KBM-7 (cell line): ENCODE measurements around the gene FAM222B.

Experiments
- DNase-seq: peaks from one replicate; pipeline ENCODE4 v3.0.0-alpha.2; 2015
- in situ Hi-C: fragments of 300-500 bp; cut with MboI; formaldehyde crosslinking; loops from 2 replicates; pipeline ENCODE4 v1.14.3; 2020; ENCODE audit warnings: low sequenced_read_pairs, low pct_unique_long_range_greater_than_20kb, mixed read lengths

The FAM222B gene

GRCh38 chr17:28750178-28751047 is 92.2 kb downstream of the FAM222B start:
- in situ Hi-C loops = no loop called here

GRCh38 chr17:28749516-28750177 is 92.9 kb downstream of the FAM222B start:
- in situ Hi-C loops = loop anchor here (25.0 kb wide), 1 partner anchor 363 kb away; no protein-coding TSS in a partner anchor
- DNase-seq = no peak

More at GRCh38 chr17:28750178-28751047, 92.2 kb downstream of the FAM222B start:
- peak; percentile 94 for DNase-seq

GRCh38 chr17:28748852-28749515 is 93.6 kb downstream of the FAM222B start:
- DNase-seq = no peak
- in situ Hi-C loops = loop anchor here (25.0 kb wide), 1 partner anchor 363 kb away; no protein-coding TSS in a partner anchor

- no peak for DNase-seq
- in situ Hi-C loops = loop anchor here (25.0 kb wide), 1 partner anchor 364 kb away; no protein-coding TSS in a partner anchor
Measured at GRCh38 chr17:28747801-28748750, 94.5 kb downstream of the FAM222B start.

GRCh38 chr17:28747051-28747691 is 95.4 kb downstream of the FAM222B start:
- in situ Hi-C loops = loop anchor here (25.0 kb wide), 1 partner anchor 365 kb away; no protein-coding TSS in a partner anchor
- DNase-seq = no peak

GRCh38 chr17:28746611-28747050 is 96.0 kb downstream of the FAM222B start:
- in situ Hi-C loops = loop anchor here (25.0 kb wide), 1 partner anchor 366 kb away; no protein-coding TSS in a partner anchor
- DNase-seq = no peak

GRCh38 chr17:28745786-28746411 is 96.7 kb downstream of the FAM222B start:
- DNase-seq = no peak
- in situ Hi-C loops = loop anchor here (25.0 kb wide), 1 partner anchor 366 kb away; no protein-coding TSS in a partner anchor

GRCh38 chr17:28744972-28745785 is 97.4 kb downstream of the FAM222B start:
- in situ Hi-C loops = loop anchor here (25.0 kb wide), 1 partner anchor 367 kb away; no protein-coding TSS in a partner anchor
- peak; percentile 58 for DNase-seq

- in situ Hi-C loops = loop anchor here (25.0 kb wide), 1 partner anchor 368 kb away; no protein-coding TSS in a partner anchor
- DNase-seq = peak; percentile 52
Measured at GRCh38 chr17:28744104-28744971, 98.3 kb downstream of the FAM222B start.

GRCh38 chr17:28743243-28744103 is 99.1 kb downstream of the FAM222B start, which contains the start of gene TRAF4:
Gene TRAF4, plus strand, starts transcription at chr17:28744011. Its CDS starts 102 bp downstream, at chr17:28744113.
- DNase-seq = peak; percentile 90

GRCh38 chr17:28741358-28742349 is 100.9 kb downstream of the FAM222B start:
- peak; percentile 96 for DNase-seq
- in situ Hi-C loops = loop anchor here (25.0 kb wide), 1 partner anchor 371 kb away; no protein-coding TSS in a partner anchor

More at GRCh38 chr17:28743243-28744103, 99.1 kb downstream of the FAM222B start, which contains the start of gene TRAF4:
- in situ Hi-C loops = loop anchor here (25.0 kb wide), 1 partner anchor 369 kb away; no protein-coding TSS in a partner anchor

- no peak for DNase-seq
- in situ Hi-C loops = loop anchor here (25.0 kb wide), 1 partner anchor 372 kb away; no protein-coding TSS in a partner anchor
Measured at GRCh38 chr17:28740406-28741357, 101.9 kb downstream of the FAM222B start.
